C4-2B (cell line): ENCODE data around the gene GLB1L2.
"Not testable (repeated sequence)": the region's sequence is repeated elsewhere in the genome, so short reads cannot be mapped to it uniquely, and the experiment has no call there.

Source experiments
- H3K27ac ChIP-seq: fragments of 450-650 bp; 2 replicates; pipeline ENCODE4 v1.5.1; 2017
- CTCF ChIP-seq: fragments of 450-650 bp; conservative IDR thresholded peaks from 2 replicates; pipeline ENCODE4 v1.5.1; 2017; ENCODE audit warnings: mild to moderate bottlenecking
- ZFX ChIP-seq: fragments of 450-650 bp; IDR thresholded peaks from 2 replicates; pipeline ENCODE4 v1.6.1; 2017

The GLB1L2 gene

GRCh38 chr11:134312223-134312622 is 19.6 kb upstream of the GLB1L2 start:
- H3K27ac ChIP-seq: no peak overlapping the region
- TF ChIP-seq CTCF (no peak), ZFX (no peak)

- no peak overlapping the region for H3K27ac ChIP-seq
- TF ChIP-seq ZFX: no peak
- no peak for TF ChIP-seq CTCF
Observed at GRCh38 chr11:134312807-134313206, 19.0 kb upstream of the GLB1L2 start.

GRCh38 chr11:134313379-134313778 is 18.4 kb upstream of the GLB1L2 start:
- H3K27ac ChIP-seq: no peak overlapping the region
- no peak for TF ChIP-seq CTCF
- TF ChIP-seq ZFX: no peak

GRCh38 chr11:134313821-134314607 is 17.8 kb upstream of the GLB1L2 start:
- no peak overlapping the region for H3K27ac ChIP-seq
- no peak; the same call in 1 of the 2 replicates for TF ChIP-seq CTCF
- TF ChIP-seq ZFX: no peak

GRCh38 chr11:134317103-134317502 is 14.7 kb upstream of the GLB1L2 start:
- no peak for TF ChIP-seq ZFX
- no peak for TF ChIP-seq CTCF
- H3K27ac ChIP-seq: no peak overlapping the region

GRCh38 chr11:134321373-134321772 is 10.4 kb upstream of the GLB1L2 start:
- H3K27ac ChIP-seq: not testable (repeated sequence)

GRCh38 chr11:134322553-134322952 is 9.2 kb upstream of the GLB1L2 start:
- H3K27ac ChIP-seq: no peak overlapping the region
- no peak for TF ChIP-seq CTCF
- no peak for TF ChIP-seq ZFX

- H3K27ac ChIP-seq: no peak overlapping the region
- TF ChIP-seq CTCF: no peak
- TF ChIP-seq ZFX: no peak
Observed at GRCh38 chr11:134328433-134328832, 3.4 kb upstream of the GLB1L2 start.
